ENCODE measurements around the gene GGTA1. TPM values are rescaled to one million over a fixed set of nuclear protein-coding genes. Genes with fewer than 3 reads are reported as not detected.

The GGTA1 gene
- total and polyA plus RNA-seq, 2 experiments from 2014 or later = 0.16 TPM; not detected in 1

GRCh38 chr9:121405899-121406298, 93.7 kb downstream of the GGTA1 start (continued):
- TF ChIP-seq CTCF (conservative IDR thresholded peaks at IDR 0.05; ENCODE audit: low read depth in 2 of 2) (no peak), REST (IDR thresholded peaks at IDR 0.05; ENCODE audit: unreplicated experiment) (no peak), STAT1 (IDR thresholded peaks at IDR 0.05; ENCODE audit: unreplicated experiment) (no peak), ZNF114 (CRISPR knock-in tag; IDR thresholded peaks at IDR 0.05) (no peak), NANOG (IDR thresholded peaks at IDR 0.05; ENCODE audit: borderline replicate concordance) (no peak), EZH2phosphoT487 (IDR thresholded peaks at IDR 0.05; ENCODE audit: unreplicated experiment) (no peak), CREB1 (CRISPR knock-in tag; IDR thresholded peaks at IDR 0.05; ENCODE audit: low read depth) (no peak), ETS1 (IDR thresholded peaks at IDR 0.05) (no peak)

Other genes starting within 250 kb of the GGTA1 start
- 85.7 and 101 TPM in 2 replicates for gene GSN, start 231.7 kb downstream of the GGTA1 start, total RNA-seq (2014; rRNA removed; shearing (Covaris generic))
- gene GSN, start 231.7 kb downstream of the GGTA1 start, polyA plus RNA-seq (2016; fragmentation: Nextera tagmentation; extraction: Ambion mirVana) = 30.2 and 38.3 TPM in 2 replicates
- 51.1 and 61.0 TPM in 2 replicates for gene STOM, start 129.6 kb downstream of the GGTA1 start, total RNA-seq (2014; rRNA removed; shearing (Covaris generic))
- gene STOM, start 129.6 kb downstream of the GGTA1 start, polyA plus RNA-seq (2016; fragmentation: Nextera tagmentation; extraction: Ambion mirVana) = 29.4 and 30.4 TPM in 2 replicates
- gene DAB2IP, start 151.8 kb upstream of the GGTA1 start, total RNA-seq (2014; rRNA removed; shearing (Covaris generic)) = 35.1 and 42.8 TPM in 2 replicates
- gene DAB2IP, start 151.8 kb upstream of the GGTA1 start, polyA plus RNA-seq (2016; fragmentation: Nextera tagmentation; extraction: Ambion mirVana) = 8.9 and 11.4 TPM in 2 replicates

Measured in GM23338 (cell line).